ENCODE results near the gene IKZF4. TPM values are rescaled to one million over a fixed set of nuclear protein-coding genes. Genes with fewer than 3 reads are reported as not detected.

Gene IKZF4
- total and polyA plus RNA-seq, 10 of the 15 experiments (the other 5 are each of a cell fraction or from before 2014, with no cell fraction given) = 0.74 to 5.5 (median 1.1) TPM

DNA sequence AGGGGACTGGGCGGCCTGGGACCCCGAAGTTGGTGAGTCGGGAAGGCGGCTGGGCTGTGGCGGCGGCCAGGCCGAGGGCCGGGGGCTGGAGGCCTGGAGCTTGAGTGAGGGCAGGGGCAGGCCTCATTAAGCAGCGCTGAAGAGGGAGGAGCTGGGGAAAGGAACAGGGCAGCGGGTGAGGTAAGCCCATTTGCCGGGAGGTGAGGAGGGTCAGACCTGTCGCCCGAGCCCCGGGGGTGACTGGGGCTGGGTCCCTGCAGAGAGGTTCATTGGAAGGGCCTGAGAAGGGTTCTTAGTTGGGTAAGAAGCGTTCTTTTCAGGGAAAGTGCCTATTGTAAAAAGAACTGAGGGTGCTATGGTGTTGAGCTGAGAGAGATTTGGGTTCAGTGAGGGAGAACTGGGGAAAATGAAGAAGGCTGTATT is 46.5 kb upstream of the IKZF4 start (continued):
- TF ChIP-seq CBX5 (IDR thresholded peaks at IDR 0.05; ENCODE audit: low read depth) (no peak), POLR2A (IDR thresholded peaks at IDR 0.05; ENCODE audit: low read depth, low read length) (no peak), ZSCAN29 (IDR thresholded peaks at IDR 0.05) (no peak), CEBPB (IDR thresholded peaks at IDR 0.05; ENCODE audit: borderline replicate concordance in 1 of 2, low read depth in 2 of 2, low read length in 2 of 2) (no peak), SP1 (IDR thresholded peaks at IDR 0.05; ENCODE audit: low read depth, low read length) (no peak), GATAD2B (conservative IDR thresholded peaks at IDR 0.05; ENCODE audit: low read depth) (peak; percentile 66; the same call in 1 of the 2 replicates), HDGF (IDR thresholded peaks at IDR 0.05) (no peak), SMARCA5 (IDR thresholded peaks at IDR 0.05) (no peak), LARP7 (IDR thresholded peaks at IDR 0.05) (0 out of 2 replicates have a peak, but pooled peaks have one; percentile 43)
- TF ChIP-seq, protein P1, sequence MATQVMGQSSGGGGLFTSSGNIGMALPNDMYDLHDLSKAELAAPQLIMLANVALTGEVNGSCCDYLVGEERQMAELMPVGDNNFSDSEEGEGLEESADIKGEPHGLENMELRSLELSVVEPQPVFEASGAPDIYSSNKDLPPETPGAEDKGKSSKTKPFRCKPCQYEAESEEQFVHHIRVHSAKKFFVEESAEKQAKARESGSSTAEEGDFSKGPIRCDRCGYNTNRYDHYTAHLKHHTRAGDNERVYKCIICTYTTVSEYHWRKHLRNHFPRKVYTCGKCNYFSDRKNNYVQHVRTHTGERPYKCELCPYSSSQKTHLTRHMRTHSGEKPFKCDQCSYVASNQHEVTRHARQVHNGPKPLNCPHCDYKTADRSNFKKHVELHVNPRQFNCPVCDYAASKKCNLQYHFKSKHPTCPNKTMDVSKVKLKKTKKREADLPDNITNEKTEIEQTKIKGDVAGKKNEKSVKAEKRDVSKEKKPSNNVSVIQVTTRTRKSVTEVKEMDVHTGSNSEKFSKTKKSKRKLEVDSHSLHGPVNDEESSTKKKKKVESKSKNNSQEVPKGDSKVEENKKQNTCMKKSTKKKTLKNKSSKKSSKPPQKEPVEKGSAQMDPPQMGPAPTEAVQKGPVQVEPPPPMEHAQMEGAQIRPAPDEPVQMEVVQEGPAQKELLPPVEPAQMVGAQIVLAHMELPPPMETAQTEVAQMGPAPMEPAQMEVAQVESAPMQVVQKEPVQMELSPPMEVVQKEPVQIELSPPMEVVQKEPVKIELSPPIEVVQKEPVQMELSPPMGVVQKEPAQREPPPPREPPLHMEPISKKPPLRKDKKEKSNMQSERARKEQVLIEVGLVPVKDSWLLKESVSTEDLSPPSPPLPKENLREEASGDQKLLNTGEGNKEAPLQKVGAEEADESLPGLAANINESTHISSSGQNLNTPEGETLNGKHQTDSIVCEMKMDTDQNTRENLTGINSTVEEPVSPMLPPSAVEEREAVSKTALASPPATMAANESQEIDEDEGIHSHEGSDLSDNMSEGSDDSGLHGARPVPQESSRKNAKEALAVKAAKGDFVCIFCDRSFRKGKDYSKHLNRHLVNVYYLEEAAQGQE (IDR thresholded peaks at IDR 0.05; ENCODE audit: low read depth, low read length) = no peak
- TF ChIP-seq, protein P2, sequence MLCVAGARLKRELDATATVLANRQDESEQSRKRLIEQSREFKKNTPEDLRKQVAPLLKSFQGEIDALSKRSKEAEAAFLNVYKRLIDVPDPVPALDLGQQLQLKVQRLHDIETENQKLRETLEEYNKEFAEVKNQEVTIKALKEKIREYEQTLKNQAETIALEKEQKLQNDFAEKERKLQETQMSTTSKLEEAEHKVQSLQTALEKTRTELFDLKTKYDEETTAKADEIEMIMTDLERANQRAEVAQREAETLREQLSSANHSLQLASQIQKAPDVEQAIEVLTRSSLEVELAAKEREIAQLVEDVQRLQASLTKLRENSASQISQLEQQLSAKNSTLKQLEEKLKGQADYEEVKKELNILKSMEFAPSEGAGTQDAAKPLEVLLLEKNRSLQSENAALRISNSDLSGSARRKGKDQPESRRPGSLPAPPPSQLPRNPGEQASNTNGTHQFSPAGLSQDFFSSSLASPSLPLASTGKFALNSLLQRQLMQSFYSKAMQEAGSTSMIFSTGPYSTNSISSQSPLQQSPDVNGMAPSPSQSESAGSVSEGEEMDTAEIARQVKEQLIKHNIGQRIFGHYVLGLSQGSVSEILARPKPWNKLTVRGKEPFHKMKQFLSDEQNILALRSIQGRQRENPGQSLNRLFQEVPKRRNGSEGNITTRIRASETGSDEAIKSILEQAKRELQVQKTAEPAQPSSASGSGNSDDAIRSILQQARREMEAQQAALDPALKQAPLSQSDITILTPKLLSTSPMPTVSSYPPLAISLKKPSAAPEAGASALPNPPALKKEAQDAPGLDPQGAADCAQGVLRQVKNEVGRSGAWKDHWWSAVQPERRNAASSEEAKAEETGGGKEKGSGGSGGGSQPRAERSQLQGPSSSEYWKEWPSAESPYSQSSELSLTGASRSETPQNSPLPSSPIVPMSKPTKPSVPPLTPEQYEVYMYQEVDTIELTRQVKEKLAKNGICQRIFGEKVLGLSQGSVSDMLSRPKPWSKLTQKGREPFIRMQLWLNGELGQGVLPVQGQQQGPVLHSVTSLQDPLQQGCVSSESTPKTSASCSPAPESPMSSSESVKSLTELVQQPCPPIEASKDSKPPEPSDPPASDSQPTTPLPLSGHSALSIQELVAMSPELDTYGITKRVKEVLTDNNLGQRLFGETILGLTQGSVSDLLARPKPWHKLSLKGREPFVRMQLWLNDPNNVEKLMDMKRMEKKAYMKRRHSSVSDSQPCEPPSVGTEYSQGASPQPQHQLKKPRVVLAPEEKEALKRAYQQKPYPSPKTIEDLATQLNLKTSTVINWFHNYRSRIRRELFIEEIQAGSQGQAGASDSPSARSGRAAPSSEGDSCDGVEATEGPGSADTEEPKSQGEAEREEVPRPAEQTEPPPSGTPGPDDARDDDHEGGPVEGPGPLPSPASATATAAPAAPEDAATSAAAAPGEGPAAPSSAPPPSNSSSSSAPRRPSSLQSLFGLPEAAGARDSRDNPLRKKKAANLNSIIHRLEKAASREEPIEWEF (IDR thresholded peaks at IDR 0.05; ENCODE audit: insufficient replicate concordance, low read depth, low read length) = no peak
- TF ChIP-seq, protein P3, sequence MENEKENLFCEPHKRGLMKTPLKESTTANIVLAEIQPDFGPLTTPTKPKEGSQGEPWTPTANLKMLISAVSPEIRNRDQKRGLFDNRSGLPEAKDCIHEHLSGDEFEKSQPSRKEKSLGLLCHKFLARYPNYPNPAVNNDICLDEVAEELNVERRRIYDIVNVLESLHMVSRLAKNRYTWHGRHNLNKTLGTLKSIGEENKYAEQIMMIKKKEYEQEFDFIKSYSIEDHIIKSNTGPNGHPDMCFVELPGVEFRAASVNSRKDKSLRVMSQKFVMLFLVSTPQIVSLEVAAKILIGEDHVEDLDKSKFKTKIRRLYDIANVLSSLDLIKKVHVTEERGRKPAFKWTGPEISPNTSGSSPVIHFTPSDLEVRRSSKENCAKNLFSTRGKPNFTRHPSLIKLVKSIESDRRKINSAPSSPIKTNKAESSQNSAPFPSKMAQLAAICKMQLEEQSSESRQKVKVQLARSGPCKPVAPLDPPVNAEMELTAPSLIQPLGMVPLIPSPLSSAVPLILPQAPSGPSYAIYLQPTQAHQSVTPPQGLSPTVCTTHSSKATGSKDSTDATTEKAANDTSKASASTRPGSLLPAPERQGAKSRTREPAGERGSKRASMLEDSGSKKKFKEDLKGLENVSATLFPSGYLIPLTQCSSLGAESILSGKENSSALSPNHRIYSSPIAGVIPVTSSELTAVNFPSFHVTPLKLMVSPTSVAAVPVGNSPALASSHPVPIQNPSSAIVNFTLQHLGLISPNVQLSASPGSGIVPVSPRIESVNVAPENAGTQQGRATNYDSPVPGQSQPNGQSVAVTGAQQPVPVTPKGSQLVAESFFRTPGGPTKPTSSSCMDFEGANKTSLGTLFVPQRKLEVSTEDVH (IDR thresholded peaks at IDR 0.05; ENCODE audit: low read depth, partially characterized antibody) = no peak

Measured in GM12878 (cell line).